Measurements from ENCODE around the gene APBB3. TPM values are rescaled to one million over a fixed set of nuclear protein-coding genes. Genes with fewer than 3 reads are reported as not detected.
A peak's percentile ranks its signal among the peaks of the same experiment; 100 is the strongest.

APBB3 gene
- total and polyA plus RNA-seq, 9 of the 15 experiments (the other 6 are each of a cell fraction or from before 2014, with no cell fraction given) = 0.17 to 24.3 (median 9.5) TPM

GRCh38 chr5:140611020-140611521 lies 46.7 kb upstream of the APBB3 start (continued):
- TF ChIP-seq CHAMP1 (IDR thresholded peaks at IDR 0.05) = peak; percentile 93
- 0 out of 2 replicates have a peak, but pooled peaks have one; percentile 38 for TF ChIP-seq ATF4 (CRISPR knock-in tag; IDR thresholded peaks at IDR 0.05)
- TF ChIP-seq NCOA1 (IDR thresholded peaks at IDR 0.05; ENCODE audit: low read depth) = peak; percentile 80; the same call in 1 of the 2 replicates
- TF ChIP-seq ILF3 (IDR thresholded peaks at IDR 0.05; ENCODE audit: borderline replicate concordance) = no peak
- TF ChIP-seq ZNF407 (IDR thresholded peaks at IDR 0.05; ENCODE audit: low read depth) = no peak
- TF ChIP-seq HINFP (tag; conservative IDR thresholded peaks at IDR 0.05; ENCODE audit: low read depth) = no peak
- peak; percentile 83; the same call in 1 of the 2 replicates for TF ChIP-seq ZKSCAN8 (CRISPR knock-in tag; IDR thresholded peaks at IDR 0.05)
- TF ChIP-seq CC2D1A (IDR thresholded peaks at IDR 0.05) = peak; percentile 93; the same call in 1 of the 2 replicates
- no peak for TF ChIP-seq PHTF2 (CRISPR knock-in tag; IDR thresholded peaks at IDR 0.05)
- TF ChIP-seq RBFOX2 (IDR thresholded peaks at IDR 0.05; ENCODE audit: low read depth, low read length) = no peak
- TF ChIP-seq DACH1 (IDR thresholded peaks at IDR 0.05; ENCODE audit: partially characterized antibody) = peak; percentile 8
- TF ChIP-seq CTBP1 (IDR thresholded peaks at IDR 0.05; ENCODE audit: borderline replicate concordance) = peak; percentile 98
- TF ChIP-seq MEIS2 (IDR thresholded peaks at IDR 0.05; ENCODE audit: partially characterized antibody) = peak; percentile 85
- peak; percentile 11; the same call in 1 of the 2 replicates for TF ChIP-seq NFE2 (IDR thresholded peaks at IDR 0.05; ENCODE audit: low read depth)
- peak; percentile 68 for TF ChIP-seq EGR1 (conservative IDR thresholded peaks at IDR 0.05)
- TF ChIP-seq ZNF274 (IDR thresholded peaks at IDR 0.05; ENCODE audit: borderline replicate concordance, low read depth, low read length) = peak; percentile 44; the same call in 1 of the 2 replicates

Measured in K562 (cell line).